Left cardiac atrium (tissue), 4 donors: ENCODE measurements around the gene TAPBP. TPM values are rescaled to one million over a fixed set of nuclear protein-coding genes. Genes with fewer than 3 reads are reported as not detected.
"Not testable (repeated sequence)": the region's sequence is repeated elsewhere in the genome, so short reads cannot be mapped to it uniquely, and the experiment has no call there.

ENCODE experiments used
- ATAC-seq, 2 donors: fragments of 200-7000 bp; cut with Tn5 transposase; one replicate each; pipeline ENCODE4 v1.9.1; 2020; ENCODE audit warnings: mild to moderate bottlenecking in 2 of 2, moderate library complexity in 2 of 2
- DNase-seq: peaks from one replicate; pipeline ENCODE4 v3.0.0-alpha.2; 2020
- intact Hi-C, 2 donors: fragments of 100-400 bp; cut with DNase I; formaldehyde crosslinking; loops; one replicate each; pipeline versions ENCODE4 v1.14.1 to v1.15.1; 2022 to 2023
- total RNA-seq, 2 donors: library from RNA; stranded (reverse); fragmentation: NEBNext Ultra II Directional; extraction: Animal tissue kit (Norgen Biotek cat#: 25700); gene quantifications; one replicate each; pipeline ENCODE4 v1.2.1, GENCODE V29; 2021
- donor health status: DM: no; HTN: yes; CAD: no.
- donor health status: DM: no; HTN: yes; CAD: no; lungs with severe emphysema.
- donor health status: DM: yes; HTN: yes; CAD: no.
- donor health status: Dilated cardiomyopathy.

Gene TAPBP
- total RNA-seq, 2 donors from 2014 or later, result 74.0 to 80.9 TPM

DNA sequence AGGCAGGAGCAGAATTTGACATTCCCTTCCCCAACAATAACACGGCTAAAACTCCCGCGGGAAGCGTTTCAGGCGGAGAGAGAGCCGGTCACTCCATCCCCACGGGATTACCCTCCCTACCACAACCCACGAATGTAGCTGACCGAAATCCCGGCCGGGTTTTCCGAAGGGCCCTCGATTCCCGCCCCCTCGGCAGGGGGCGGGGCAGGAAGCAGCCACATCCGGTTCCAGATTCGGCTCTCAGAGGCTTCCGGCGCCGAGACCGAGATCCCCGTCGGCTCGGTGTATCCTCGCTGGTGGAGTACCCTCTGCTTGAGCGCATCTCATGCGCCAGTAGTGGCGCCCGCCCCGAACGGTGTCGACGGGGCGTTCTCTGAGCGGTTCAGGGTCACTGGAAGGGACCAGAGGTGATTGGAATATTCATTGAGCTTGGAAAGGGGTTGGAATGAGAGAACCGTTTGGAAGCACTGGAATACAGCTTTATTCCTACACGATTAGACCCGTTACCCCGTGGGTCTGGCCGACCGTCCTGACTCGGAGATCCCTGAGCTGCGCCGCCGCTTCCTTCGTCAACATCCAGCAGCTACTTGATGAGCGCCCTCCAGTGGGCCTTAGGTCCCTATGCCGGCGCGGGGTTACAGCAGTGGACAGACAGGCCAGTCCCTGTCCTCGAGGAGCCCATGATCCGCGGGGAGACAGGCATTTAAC lies 14.5 kb downstream of the TAPBP start:
- intact Hi-C loops, result no loop called here
- ATAC-seq (peak; percentile 76 to 84), DNase-seq (peak; percentile 95)

DNA sequence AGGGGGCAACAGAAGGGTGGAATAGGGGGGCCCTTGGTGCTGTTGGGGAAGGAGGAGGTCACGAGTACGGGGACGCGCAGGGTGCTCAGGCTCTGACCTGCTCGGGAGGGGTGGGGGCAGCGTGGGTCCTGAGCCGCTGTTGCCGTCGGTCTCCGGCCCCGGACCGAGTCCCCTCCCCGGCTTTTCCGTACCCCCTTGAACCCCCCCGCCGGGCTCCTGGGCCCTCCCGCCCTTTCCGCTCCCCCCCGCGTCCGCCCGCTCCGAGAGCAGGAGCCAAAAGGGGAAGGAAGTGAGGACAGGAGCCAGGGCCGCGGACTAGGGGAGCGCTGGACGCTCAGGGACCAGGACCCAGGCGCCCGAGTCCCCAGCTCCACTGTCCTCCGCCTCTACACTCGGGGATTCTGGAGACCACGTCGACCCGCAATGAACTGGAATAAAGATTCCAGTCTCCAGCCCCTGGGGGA lies 15.1 kb downstream of the TAPBP start, which contains the start of gene RGL2:
Gene RGL2 (minus strand): TSS at position 170 of the 464 bp plus-strand sequence. CDS start 332 bp downstream, outside the sequence.
- intact Hi-C loops, result no loop called here
- peak; percentile 77 to 81 for ATAC-seq
- peak; percentile 91 for DNase-seq

DNA sequence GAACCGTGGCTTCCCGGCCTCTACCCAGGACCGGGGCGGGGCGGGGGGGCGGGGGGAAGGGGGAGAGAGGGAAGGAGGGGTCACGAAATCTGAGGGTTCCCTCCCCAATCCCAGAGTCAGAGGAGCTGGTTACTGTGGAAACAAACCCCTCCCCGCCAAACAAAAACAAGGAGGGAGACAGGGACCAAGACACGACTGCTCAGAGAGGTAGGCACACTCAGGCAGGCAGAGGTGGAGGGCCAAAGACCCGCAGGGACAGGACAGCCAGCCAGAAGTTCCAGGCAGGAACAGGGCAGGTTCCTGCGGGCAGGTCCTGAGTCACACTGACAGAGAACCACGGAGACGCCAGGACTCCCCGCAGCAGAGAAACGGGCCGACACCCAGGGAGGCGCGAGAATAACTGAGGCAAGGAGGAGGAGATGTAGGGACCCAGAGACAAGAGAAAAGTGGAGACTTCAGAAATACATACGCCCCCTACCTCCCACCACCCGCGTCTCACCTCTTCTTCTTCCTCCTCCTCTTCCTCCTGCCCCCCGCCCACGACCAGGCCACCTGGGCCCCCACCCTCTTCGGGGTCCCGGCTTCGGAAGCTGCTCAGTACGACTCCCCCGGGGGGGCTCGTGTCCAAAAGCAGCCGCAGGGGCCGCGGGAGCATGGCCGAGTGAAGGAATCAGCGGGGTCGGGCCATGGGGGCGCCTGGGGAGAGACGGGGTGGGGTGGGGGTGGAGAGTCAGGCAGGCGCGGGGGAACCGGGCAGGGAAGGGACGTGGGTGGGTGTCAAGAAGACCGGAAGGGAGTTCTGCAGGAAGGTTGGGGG lies 15.7 kb downstream of the TAPBP start:
- peak; percentile 42 to 64 for ATAC-seq
- DNase-seq, result peak; percentile 80
- intact Hi-C loops, result no loop called here

DNA sequence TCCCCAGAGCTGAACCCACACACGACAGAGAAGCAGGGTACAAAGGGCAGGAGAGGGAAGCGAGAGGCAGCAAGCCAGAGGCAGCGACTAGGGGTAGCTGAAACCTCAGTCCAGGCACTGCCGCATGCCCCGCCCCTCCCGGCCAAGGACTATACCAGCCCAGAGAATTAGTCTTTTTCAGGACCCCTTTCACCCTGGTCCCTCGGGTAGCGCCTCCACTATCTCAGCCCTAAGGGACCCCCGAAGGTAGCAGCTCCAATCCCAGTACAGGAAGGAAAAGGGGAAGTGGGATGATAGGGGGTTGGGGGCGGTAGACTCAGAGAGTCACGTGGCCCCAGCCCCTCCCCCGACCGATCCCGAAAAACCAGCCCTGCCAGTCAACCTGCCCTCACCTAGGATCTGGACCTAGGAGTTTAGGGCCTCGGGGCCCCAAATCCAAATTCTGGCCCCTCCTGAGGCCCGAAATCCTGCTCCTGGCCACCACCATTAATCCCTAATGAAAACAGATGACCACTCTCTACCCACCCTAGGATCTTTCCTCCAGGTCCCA lies 16.4 kb downstream of the TAPBP start:
- ATAC-seq (peak in 1 of 2 donors; percentile 2), DNase-seq (peak; percentile 52)
- intact Hi-C loops, result no loop called here

DNA sequence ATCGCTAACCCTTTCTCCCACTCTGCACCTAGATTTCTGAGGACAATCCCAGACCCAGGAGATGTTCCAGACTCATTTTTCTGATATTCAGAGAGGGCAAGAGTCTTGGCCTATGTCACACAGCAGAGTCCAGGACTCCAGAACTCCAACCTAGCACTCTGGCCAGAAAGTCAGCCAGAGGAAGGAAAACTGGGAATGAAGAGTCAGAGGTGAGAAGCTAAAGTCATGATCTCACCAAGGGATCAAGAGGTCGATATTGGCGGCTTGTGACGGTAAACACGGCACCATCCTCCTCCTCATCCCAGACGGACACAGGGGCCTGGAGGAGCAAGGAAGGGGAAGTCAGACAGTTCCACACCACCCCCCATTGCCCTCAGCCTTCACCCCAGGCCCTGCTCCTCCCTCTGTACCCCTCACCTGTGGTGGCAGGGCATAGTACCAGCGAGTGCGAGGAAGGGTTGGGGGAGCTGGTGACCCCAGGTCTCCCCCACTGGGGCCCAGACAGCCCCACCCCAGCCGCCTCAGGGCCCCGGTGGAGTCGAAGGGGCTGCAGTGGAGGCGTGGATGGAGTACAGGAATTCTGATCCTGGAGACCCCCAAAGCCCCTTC lies 17.0 kb downstream of the TAPBP start:
- ATAC-seq (no peak), DNase-seq (no peak)
- intact Hi-C loops, result no loop called here

DNA sequence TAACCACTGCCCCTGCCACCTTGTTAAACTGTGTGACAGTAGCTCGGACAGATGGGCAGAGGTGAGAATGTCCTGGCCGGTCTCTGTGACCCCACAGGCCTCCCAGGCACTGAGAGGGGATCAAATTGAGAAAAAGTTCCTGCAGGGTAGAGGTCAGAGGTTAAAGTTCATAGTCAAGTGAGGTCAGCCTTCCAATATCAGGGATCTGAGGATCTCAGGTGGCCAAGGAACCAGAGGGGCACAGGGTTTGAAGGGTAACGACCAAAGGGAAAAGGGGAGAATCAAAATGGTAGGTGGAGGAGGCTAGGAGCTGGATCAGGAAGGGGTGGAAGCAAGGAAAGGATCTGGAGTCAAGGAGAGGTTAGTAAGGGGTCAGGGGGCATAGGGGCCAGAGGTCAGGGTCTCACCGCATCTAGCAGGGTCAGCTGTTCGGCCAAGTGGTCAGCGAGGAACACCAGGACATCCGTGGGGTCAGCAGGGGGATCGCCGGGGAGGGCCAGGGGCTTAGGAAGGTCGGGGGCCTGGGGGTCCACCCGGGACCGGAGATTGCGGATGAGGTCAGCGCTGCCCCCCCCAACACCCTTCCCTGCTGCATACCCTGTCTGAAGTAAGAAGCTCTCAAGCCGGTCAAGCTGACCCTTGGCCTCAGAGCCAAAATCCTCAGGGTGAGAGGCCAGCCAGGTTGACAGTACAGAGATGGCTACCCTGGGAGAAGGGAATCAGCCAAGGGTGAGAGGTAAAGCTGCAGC lies 18.1 kb downstream of the TAPBP start:
- ATAC-seq, result no peak

DNA sequence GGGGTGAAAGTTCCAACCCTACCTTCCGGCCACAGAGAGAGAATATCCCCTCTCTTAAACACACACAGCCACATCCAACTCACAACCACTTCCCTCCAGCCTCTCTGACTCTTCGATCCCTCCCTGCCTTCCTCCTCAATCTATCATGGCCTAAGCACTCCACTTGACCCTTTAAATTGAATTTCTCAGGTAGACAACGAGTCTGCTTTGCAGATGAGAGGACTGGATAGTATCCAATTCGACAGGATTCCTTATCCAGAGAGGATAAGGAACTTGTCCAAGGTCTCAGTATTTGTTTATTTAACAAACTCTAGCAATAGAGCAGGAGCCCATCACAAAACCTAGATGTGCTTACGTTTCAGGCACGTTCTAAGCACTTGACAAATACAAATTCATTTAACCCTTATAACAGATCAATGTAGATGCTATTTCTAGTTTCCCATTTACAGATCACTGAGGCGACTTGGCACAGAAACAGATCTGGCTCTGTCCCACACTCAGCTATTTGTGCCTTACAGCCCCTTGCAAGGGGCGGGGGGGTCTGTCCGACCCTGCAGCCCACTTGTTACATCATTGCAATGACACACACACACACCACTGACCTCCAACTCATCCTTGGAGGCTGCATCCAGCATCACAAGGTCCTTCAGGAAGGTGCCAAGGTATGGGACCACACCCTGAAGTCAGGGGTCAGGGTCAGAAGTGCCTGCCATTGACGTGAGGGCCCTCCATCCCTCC lies 19.6 kb downstream of the TAPBP start:
- DNase-seq, result no peak
- intact Hi-C loops, result no loop called here
- no peak for ATAC-seq

More for the DNA sequence above, 18.1 kb downstream of the TAPBP start:
- intact Hi-C loops, result no loop called here
- no peak for DNase-seq

DNA sequence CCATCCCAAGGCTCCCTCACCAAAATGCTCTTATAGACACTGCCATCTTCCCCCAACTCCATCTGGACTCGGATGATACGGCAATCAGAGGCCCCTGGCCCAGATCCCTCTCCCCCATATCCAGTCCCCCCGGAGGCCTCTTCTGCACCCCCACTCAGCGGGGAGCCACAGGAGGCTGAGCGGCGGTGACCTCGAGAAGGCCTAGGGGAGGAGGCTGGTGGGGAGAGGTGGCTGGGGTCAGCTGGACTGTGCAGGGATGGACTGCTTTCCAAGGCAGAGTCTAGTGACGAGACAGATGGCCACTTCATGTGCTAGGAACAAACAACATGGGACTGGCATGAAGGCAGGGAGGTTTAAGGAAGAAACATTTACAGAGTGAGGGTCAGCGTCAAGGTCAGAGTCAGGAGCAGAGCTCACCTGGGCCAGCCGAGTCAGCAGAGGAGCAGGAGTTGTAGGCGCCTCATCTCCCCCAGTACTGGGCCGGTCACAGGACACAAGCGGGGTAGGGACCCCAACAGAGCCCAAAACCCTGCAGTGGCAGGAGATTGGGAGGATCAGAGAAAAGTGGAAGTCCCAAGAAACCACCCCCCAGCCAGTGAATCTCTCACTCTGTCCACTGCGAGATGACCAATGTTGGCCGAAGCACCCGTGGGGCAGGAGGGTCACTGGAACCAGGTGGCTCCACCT lies 20.7 kb downstream of the TAPBP start:
- DNase-seq, result no peak
- intact Hi-C loops, result no loop called here
- ATAC-seq, result no peak

DNA sequence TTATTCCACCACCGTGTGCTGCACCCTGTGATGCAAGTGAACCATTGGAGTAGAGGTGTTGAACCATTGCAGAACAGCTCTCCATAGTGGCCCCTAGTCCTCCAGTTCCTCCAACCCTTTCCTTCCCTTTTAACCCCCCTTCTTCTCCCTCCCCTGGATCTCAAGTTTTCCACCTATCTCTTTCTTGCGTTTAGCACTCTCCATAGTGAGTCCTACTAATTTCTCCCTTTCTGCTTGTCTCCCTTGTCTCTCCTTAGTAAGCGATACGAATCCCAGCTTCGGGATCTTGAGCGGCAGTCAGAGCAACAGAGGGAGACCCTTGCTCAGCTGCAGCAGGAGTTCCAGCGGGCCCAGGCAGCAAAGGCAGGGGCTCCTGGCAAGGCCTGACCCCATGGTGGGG lies 23.4 kb downstream of the TAPBP start:
- intact Hi-C loops, result no loop called here

DNA sequence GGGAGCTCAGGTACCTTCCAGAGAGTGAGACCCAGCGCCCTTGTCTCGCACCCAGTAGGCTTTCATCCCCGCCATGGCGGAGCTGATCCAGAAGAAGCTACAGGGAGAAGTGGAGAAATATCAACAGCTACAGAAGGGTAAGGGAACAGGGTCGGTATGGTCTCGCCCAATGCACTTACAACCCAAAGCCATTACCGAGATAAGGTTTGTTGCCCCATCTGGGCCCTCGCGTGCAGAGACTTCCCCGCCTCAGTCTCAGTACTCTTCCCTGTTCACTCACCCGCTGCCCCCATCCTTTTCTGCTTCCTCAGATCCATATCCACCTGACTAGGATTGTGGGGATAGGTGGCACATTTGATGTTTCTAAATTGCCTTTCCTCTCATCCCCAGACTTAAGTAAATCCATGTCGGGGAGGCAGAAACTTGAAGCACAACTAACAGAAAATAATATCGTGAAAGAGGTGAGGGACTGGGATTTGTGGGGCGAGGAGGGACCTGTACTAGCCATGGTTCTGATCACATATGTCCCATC lies 24.0 kb downstream of the TAPBP start:
- ATAC-seq, result peak in 1 of 2 donors; percentile 1
- DNase-seq, result no peak
- intact Hi-C loops, result no loop called here

More for the DNA sequence above, 23.4 kb downstream of the TAPBP start:
- DNase-seq (no peak), ATAC-seq (no peak)

DNA sequence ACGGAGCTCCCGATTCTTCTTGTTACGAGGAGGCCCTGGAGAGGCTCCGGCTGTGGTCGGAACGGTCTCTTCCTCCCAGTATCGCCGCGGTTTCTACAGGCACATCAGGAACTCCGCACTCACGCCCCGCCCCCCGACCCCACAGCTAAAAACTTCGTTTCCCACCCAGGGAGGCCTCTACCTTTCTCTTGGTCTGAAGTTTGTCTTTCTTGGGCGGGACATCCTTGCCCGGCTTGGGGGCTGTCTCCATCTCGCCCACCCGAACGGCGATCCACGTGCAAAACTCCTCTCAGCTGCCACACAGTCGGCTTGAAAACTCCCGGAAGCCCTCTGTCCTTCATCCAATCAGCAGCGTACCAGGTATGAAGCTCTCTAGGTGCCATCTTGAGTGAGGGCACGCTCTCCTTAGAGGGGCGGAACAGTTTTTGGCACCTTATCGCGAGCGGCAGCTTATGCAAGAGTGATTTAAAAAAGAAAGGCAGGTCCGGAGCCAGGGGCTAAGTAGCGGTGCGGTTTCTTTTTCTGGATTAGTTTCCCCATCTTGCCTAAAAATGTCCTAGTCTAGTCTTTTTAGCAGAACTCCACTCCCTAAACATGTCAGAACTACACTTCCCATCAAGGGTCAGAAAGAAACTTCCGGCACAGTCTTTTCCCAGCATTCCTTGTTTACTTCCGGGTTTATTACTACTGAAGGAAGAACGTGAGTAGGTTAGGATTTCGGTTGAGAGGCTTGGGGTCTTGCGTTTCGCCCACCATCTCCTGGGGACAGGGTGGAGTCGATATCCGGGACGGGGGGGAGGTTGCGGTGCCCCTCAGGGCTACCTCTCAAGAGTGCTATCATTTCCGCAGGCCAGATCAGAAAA lies 24.7 kb downstream of the TAPBP start, which contains the start of the genes PFDN6 and WDR46:
Gene PFDN6 (plus strand): TSS at position 681 of the 863 bp plus-strand sequence. CDS start 256 bp downstream, outside the sequence.
Gene WDR46 (minus strand): TSS at position 319 of the 863 bp plus-strand sequence. CDS start 69 bp downstream, at position 250.
- ATAC-seq, result peak; percentile 96
- peak; percentile 83 for DNase-seq
- intact Hi-C loops, result no loop called here

DNA sequence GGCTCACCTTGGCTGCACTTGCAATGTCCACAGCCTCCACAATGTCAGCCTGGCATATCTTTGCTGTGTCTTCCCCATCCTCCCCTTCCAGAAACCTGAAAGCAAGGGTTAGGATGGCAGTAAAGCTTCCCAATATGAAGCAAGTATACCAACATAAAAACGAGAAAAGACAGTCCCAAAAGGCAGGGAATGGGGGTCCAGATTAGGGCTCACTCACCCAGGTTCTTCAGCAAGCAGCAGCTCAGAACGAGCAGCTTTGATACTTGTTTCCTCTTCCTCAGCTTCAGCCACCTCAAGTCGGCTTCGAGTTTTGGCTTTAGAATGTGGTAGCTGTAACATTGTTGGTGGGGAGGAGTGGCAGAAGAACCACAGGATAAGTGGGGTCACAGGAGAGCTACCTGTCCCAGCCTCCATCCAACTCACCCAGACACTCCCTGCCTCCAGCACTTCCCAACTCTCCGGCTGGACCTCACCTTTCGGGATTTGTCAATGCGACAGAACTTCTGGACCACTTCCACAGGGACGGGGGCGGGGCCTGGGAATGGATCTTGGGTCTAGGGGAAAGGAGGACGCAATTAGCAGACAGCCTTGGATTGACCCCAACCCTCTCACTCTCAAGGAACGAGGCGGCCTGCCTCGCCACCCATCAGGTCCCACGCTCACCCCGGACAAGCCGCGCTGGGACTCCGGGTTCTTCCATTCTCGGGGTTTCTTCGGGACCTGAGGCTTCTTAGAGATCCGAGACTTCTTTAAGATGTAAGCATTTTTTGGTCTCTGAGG lies 25.5 kb downstream of the TAPBP start:
- intact Hi-C loops, result no loop called here
- peak in 1 of 2 donors; percentile 1 for ATAC-seq
- no peak for DNase-seq

DNA sequence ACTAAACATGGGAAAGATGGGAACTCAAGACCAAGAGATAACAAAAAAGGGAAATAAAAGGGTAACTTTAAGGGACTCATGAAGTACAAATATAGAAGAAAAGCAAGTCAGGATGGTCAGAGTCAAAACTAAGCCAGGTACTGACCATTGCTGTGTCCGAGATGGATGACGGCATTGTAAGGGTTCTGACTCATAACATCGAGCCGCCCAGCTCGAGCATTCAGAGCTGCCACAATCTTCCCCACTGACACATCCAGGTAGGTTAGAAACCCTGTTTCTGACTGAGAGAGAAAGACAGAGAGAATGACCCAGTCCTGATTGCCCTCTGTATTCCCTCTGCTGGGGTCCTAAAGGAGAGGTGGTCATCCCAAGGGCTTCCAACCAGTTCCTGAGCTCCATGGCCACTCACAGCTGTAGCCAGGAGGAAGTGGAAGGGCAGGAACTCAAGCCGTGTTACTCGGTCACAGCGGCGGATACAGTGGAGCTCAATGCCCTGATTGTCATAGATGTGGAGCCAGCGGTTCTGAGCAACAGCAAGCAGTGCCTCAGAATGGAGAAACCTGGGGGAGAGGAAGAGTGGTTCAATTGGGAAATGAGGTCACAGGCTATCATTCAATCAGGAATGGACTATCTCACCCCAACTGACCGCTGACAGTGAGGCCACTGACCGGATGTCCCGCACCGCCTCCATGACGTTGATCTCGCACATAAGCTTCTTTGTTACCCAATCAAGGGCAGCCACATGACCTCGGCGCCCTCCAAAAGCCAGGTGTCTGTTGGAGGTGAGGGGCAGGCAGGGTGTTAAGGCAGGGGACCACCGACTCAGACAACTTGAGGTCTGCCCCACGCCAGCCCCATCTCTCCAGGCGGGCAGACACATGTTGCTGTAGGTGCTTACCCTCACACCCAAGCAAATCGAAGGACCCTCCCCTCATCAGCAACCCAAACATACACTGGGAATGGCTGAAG lies 26.6 kb downstream of the TAPBP start:
- DNase-seq (no peak), ATAC-seq (no peak)
- intact Hi-C loops, result no loop called here

DNA sequence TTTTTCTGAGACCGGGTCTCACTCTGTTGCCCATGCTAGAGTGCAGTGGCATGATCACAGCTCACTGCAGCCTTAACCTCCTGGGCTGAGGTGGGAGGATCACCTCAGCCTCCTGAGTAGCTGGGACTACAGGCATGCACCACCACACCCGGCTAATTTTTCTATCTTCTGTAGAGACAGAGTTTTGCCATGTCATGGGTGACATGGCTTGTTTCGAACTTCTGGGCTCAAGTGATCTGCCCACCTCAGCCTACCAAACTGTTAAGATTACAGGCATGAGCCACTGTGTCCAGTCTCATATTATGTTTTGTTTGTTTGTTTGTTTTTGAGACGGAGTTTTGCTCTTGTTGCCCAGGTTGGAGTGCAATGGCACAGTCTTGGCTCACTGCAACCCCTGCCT lies 28.7 kb downstream of the TAPBP start:
- ATAC-seq, intact Hi-C loops, DNase-seq: not testable (repeated sequence)
